Skeletal muscle satellite cell (primary cell): Measurements from ENCODE around the gene P4HA1. TPM values are rescaled to one million over a fixed set of nuclear protein-coding genes. Genes with fewer than 3 reads are reported as not detected.

Experiments
- H3K27me3 ChIP-seq: 2 replicates; pipeline ENCODE4 v1.7.0; 2013; ENCODE audit warnings: low read length; ENCODE audit not compliant: control insufficient read depth, insufficient read depth
- H3K36me3 ChIP-seq: 2 replicates; pipeline ENCODE4 v1.7.0; 2013; ENCODE audit warnings: mild to moderate bottlenecking, control low read depth, low read length; ENCODE audit not compliant: insufficient read depth
- H3K4me1 ChIP-seq: 2 replicates; pipeline ENCODE4 v1.7.0; 2013; ENCODE audit warnings: low read length; ENCODE audit not compliant: control insufficient read depth, insufficient read depth
- H3K4me2 ChIP-seq: 2 replicates; pipeline ENCODE4 v1.7.0; 2013; ENCODE audit warnings: mild to moderate bottlenecking, low read length
- H3K4me3 ChIP-seq: 2 replicates; pipeline ENCODE4 v1.7.0; 2013; ENCODE audit warnings: low read length
- H3K9ac ChIP-seq: 2 replicates; pipeline ENCODE4 v1.7.0; 2013; ENCODE audit warnings: mild to moderate bottlenecking, low read depth, low read length, moderate library complexity
- H3K9me3 ChIP-seq: replicated peaks from 2 replicates; pipeline ENCODE4 v1.7.0; 2013; ENCODE audit warnings: mild to moderate bottlenecking, control low read depth, low read length
- total RNA-seq: library from RNA; depleted of rRNA; stranded (reverse); fragments of >200 nt; gene quantifications from 2 replicates; pipeline ENCODE4 v1.2.3, GENCODE V29; 2012; rRNA removed

The P4HA1 gene
- 194 and 224 TPM in 2 replicates for total RNA-seq

DNA sequence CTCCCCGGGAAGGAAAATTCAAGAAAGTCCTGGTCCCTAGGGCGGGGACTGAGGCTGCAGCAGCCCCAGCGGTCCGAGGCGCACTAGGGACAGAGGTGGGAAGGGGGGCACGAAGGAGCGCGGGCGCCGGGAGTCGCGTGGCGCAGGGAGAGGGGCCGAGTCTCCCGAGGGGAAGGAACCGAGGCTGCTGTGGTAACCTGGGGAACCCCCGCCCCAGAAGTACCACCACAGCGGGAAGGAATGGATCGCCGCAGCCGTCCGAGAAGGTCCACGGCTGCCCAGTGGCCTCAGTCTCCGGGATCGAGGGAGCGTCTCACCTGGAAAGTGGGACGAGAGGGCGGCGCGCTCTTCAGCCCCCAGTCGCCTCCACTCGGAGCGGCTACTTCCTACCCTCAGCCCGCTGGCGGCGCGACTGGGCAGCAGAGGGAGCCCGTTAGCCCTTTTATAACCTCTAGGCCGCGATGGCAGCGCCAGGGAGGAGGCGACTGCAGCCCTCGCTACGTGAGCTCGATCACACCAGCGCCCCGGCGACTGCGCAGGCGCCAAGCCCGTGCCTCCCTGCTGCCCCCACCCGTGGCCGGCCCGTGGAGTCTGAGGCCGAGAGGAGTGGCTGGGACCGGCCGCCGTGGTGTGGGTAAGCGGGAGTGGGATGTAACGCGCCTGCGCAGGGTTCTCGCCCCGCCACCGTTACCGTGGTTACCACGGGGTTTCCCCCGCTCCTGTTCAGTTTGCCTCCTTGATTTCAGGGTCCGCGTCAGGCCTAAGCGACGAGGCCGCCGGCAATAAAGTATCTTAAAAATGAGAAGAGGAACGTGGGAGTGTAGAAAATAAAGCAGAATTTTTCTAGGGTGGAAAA is at the start of gene P4HA1:
P4HA1 (minus strand) TSS at position 418 of the 856 bp plus-strand sequence. CDS start 21,983 bp downstream, outside the sequence.
- Histone ChIP-seq H3K4me1 (peaks cover 9% of the 10 kb centered on the region), H3K36me3 (no peaks in the 10 kb centered on the region), H3K4me2 (peak within 1 kb of the TSS; percentile 76), H3K9ac (peak within 1 kb of the TSS; percentile 98), H3K4me3 (peak within 1 kb of the TSS; percentile 88), H3K9me3 (no peaks in the 10 kb centered on the region), H3K27me3 (no peaks in the 10 kb centered on the region)

DNA sequence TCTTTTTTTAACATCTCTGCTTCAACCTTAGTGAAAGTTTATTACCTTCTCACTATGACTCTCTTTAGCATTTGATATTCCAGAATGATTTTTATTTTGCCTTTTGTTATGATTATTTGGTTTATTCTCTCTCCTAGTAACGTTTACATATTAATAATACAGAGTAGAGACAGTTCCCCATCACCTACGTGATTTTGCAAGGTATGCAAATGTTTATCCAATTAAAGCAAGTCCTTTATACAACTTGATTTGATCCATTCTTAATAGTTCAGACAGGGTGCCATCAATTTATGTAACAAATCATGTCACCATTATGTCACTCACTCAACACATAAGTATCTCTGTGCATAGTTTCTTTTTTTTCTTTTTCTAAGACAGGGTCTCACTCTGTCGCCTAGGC is 44.9 kb upstream of the P4HA1 start:
- Histone ChIP-seq H3K9me3 (no peaks in the 10 kb centered on the region), H3K9ac (no peak overlapping the region), H3K4me3 (no peak overlapping the region), H3K27me3 (no peaks in the 10 kb centered on the region), H3K4me2 (no peak overlapping the region), H3K4me1 (no peaks in the 10 kb centered on the region), H3K36me3 (peaks cover 56% of the 10 kb centered on the region)

DNA sequence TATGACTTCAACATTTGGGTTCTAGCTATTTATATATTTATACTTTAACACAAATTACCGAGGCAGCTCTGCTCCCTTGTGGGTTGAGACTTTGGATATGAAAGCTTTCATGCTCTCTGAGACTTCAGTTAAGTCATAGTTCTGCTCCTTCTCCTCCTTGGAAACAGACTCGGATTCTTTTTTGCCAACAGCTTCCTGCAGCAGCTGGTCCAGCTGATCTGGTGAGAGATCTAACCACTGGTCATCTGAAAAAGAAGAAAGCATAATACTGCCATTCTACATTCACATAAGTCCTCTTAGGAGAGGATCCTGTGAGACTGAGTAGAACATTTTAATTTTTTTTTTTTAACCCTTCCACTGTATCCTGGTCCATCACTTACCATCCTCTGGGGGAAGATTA is 42.6 kb upstream of the P4HA1 start:
- Histone ChIP-seq H3K4me2 (no peak overlapping the region), H3K9me3 (no peaks in the 10 kb centered on the region), H3K36me3 (peaks cover 65% of the 10 kb centered on the region), H3K4me3 (no peak overlapping the region), H3K9ac (no peak overlapping the region), H3K27me3 (no peaks in the 10 kb centered on the region), H3K4me1 (no peaks in the 10 kb centered on the region)

DNA sequence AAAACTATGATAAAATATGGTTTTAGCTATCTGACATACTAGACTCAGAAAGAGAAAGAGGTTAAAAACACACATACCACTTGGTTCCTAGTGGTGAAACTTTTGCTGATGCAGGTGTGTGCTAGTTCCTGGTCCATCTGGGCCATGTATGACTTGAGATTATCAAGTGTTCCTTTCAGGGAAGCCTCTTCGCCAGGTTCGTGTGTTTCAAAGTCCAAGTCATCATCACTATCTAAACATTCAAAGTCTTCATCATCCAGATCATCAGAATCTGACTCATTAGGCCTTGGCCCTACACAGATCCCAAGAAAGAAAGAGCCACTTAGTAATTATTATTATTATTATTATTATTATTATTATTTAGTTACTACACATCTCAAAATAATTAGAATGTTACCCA is 40.0 kb upstream of the P4HA1 start:
- H3K4me1 ChIP-seq: no peaks in the 10 kb centered on the region
- no peaks in the 10 kb centered on the region for H3K9me3 ChIP-seq
- H3K4me2 ChIP-seq: no peak overlapping the region
- H3K27me3 ChIP-seq: no peaks in the 10 kb centered on the region
- no peak overlapping the region for H3K4me3 ChIP-seq
- H3K9ac ChIP-seq: no peak overlapping the region
- H3K36me3 ChIP-seq: peaks cover 68% of the 10 kb centered on the region

DNA sequence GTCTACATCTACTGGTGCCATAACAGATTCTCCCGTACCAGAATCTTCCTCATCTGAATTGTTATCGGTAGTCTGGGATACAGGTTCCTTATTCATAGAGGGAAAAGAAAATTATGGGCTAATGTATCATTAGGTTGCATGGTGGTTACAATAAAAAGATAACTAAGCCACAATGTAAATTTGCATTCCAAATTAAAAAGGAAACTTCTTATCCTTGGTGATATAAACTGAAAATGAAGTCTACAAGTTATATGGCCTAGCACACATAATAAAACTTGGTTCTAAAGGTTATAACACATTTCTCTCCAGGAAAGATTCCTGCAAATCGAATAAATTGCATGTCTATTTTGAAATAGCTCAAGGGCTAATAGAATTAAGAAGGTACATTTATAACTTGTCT is 38.1 kb upstream of the P4HA1 start:
- Histone ChIP-seq H3K9me3 (no peaks in the 10 kb centered on the region), H3K4me3 (no peak overlapping the region), H3K4me2 (no peak overlapping the region), H3K36me3 (peaks cover 75% of the 10 kb centered on the region), H3K9ac (no peak overlapping the region), H3K4me1 (no peaks in the 10 kb centered on the region), H3K27me3 (no peaks in the 10 kb centered on the region)

DNA sequence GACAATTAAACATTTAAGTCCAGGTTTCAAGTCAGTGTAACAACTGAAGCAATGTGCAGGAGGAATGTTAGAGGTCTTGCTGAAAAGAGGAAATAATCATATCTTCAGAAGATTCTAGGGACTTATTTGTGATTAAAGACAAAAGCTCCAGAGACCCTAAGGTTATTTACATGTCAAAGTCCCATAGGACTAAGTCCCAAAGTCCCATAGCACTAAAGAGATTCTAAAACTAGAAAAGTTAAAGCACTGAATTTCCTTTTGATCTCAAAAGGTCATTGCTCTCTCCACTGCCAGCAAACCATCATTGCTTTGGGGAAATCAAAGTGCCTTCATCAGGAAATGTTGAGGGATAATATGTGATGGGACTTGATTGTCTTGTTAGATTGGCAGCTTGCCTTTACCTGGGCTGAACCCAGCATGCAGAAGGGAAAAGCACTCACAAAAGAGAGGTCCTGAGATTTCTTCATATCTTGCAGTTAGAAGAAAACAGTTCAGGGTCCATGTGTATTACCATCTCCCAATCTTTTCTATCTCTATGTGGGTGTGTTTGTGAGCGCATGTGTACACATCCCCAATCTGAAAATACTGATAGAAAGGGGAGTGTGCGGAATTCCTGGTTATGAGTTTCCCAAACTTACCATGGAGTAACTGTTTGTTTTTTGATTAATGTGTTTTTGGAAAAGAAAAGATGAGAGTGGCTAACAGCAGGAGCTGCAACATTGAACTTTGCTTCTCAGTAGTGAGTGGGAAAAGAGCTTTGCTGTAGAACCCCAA is 35.4 kb upstream of the P4HA1 start:
- no peak overlapping the region for H3K4me3 ChIP-seq
- H3K4me1 ChIP-seq: no peaks in the 10 kb centered on the region
- no peaks in the 10 kb centered on the region for H3K27me3 ChIP-seq
- no peak overlapping the region for H3K4me2 ChIP-seq
- no peak overlapping the region for H3K9ac ChIP-seq
- no peaks in the 10 kb centered on the region for H3K9me3 ChIP-seq
- peaks cover 67% of the 10 kb centered on the region for H3K36me3 ChIP-seq

DNA sequence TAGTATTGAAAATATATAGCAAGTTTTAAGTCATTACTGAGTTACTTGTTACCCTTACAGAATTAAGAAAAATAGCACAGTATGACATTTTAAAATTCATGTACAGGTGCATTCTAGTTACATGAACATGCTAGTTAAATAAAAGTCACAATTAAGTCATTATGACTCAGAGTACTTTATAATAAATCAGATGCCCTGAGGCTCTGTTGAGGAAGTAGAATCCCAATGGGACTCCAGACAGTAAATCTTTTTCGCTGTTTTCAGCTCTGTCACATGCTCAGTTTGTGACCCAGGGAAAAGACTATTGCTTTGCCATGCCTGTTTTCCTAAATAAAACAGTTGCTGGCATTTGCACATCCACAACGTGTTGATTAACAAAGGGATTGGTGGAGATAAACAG is 34.6 kb upstream of the P4HA1 start:
- Histone ChIP-seq H3K9me3 (no peaks in the 10 kb centered on the region), H3K36me3 (peaks cover 62% of the 10 kb centered on the region), H3K9ac (no peak overlapping the region), H3K27me3 (no peaks in the 10 kb centered on the region), H3K4me3 (no peak overlapping the region), H3K4me2 (no peak overlapping the region), H3K4me1 (no peaks in the 10 kb centered on the region)

DNA sequence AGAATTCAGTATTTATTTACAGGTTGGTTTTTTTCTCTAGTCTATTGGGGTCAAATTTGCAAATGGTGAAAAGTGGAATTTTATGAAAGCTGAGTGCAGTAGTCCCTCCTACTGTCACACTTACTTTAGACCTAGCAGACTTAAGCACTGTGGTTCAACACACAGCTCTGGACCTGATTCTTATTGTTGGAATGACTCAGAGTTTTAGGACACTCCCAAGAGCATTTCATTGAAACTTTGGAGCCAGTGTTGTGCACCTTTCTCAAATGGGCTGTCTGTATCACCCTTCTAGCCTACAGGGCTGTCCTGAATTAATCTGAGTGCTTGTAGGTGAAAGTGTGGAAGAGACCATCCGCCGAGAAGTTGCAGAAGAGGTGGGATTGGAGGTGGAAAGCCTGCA is 29.7 kb upstream of the P4HA1 start:
- Histone ChIP-seq H3K9ac (no peak overlapping the region), H3K27me3 (no peaks in the 10 kb centered on the region), H3K9me3 (no peaks in the 10 kb centered on the region), H3K4me3 (no peak overlapping the region), H3K4me2 (no peak overlapping the region), H3K36me3 (peaks cover 40% of the 10 kb centered on the region), H3K4me1 (no peaks in the 10 kb centered on the region)

DNA sequence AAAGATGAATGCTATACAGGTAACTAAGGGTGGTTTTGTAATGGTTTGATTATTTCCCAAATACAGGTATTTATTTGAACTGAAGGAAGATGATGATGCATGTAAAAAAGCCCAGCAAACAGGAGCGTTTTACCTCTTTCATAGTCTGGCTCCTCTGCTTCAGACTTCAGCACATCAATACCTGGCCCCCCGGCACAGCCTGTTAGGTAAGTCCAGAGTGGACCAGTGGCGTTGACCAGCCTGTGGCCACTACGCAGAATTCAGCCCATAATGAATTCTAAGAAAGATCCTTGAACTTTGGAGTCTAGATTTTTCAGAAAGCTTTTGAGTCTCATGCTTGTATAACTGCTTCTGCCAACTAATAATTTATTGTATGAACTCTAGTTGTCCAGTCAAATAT is 23.3 kb upstream of the P4HA1 start:
- Histone ChIP-seq H3K4me1 (peaks cover 20% of the 10 kb centered on the region), H3K36me3 (peaks cover 10% of the 10 kb centered on the region), H3K4me2 (no peak overlapping the region), H3K27me3 (no peaks in the 10 kb centered on the region), H3K4me3 (no peak overlapping the region), H3K9me3 (no peaks in the 10 kb centered on the region), H3K9ac (no peak overlapping the region)

DNA sequence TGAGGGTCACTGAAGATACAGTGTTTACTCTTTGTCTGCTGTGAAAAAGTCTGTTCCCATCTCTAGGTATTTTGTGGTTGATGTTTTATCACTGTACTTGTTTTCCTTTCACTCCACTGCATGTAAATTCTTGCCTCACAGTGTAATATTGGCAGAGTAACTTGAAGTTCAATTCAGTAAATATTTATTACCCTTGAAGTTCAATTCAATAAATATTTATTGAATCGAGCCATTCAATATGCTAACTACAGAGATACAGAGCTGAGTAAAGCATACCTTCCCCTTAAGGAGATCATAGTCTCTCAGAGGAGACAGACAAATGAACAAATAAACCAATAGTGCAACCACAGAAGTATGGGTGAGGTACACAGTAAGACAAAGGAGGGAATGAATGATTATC is 22.8 kb upstream of the P4HA1 start:
- H3K36me3 ChIP-seq: peaks cover 8% of the 10 kb centered on the region
- H3K9me3 ChIP-seq: no peaks in the 10 kb centered on the region
- H3K4me3 ChIP-seq: no peak overlapping the region
- H3K4me2 ChIP-seq: no peak overlapping the region
- H3K27me3 ChIP-seq: no peaks in the 10 kb centered on the region
- no peak overlapping the region for H3K9ac ChIP-seq
- H3K4me1 ChIP-seq: peaks cover 20% of the 10 kb centered on the region

DNA sequence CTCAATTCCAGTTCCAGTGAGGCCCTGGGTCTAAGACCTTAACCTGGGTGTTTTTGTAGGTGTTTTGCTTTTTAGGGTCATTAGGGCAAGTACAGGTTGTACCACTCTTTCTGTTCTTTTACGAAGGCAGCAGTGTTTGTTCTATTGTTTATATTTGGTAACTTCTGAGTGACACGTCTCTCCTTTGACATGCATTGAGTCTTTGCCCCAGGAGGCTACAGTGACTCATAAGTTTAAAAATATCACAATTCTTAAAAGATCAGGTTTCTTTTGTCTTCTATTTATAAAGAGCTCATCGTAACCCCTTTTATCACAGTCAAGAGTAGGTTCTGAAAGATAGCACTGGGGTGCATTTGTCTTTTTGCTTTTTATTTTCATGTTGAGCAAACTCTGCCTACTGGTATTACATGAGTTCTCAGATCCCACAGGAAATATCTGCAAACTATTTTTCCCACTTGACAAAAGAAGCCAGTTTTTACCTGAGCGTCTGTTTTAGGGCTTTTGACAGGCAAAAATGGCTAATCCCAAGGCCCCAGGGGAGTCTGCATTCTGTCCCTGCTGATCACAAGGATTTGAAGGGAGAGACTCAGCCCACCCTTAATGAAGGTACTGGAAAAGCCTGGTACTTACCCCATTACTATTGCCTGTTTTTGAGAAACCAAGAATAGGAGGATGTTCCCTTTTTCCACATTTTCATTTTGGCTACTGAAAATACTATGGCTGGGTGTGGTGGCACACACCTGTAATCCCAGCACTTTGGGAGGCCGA is 21.5 kb upstream of the P4HA1 start:
- peak overlapping the region; percentile 54 for H3K9ac ChIP-seq

More for the DNA sequence above, 21.5 kb upstream of the P4HA1 start:
- Histone ChIP-seq H3K4me2 (peak overlapping the region; percentile 59), H3K36me3 (peaks cover under 1% of the 10 kb centered on the region), H3K27me3 (no peaks in the 10 kb centered on the region), H3K9me3 (no peaks in the 10 kb centered on the region), H3K4me1 (peaks cover 30% of the 10 kb centered on the region), H3K4me3 (peak overlapping the region; percentile 4)
